ENCODE results near the gene HYLS1. TPM values are rescaled to one million over a fixed set of nuclear protein-coding genes. Genes with fewer than 3 reads are reported as not detected.

HYLS1 gene
- total RNA-seq, 1 donor from 2014 or later, result 5.1 TPM

DNA sequence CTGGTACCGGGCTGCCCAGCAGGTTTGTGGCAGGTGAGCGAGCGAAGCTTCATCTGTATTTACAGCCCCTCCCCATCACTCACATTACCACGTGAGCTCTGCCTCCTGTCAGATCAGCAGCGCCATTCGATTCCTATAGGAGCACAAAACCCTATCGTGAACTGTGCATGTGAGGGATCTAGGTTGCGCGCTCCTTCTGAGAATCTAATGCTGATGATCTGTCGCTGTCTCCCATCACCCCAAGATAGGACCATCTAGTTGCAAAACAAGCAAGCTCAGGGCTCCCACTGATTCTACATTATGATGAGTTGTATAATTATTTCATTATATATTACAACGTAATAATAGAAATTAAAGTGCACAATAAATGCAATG is 42.6 kb downstream of the HYLS1 start:
- peaks cover 71% of the 10 kb centered on the region for H3K27me3 Mint-ChIP-seq (ENCODE audit: unreplicated experiment)
- H3K4me3 Mint-ChIP-seq (ENCODE audit: unreplicated experiment), result no peak overlapping the region
- H3K9me3 Mint-ChIP-seq (ENCODE audit: unreplicated experiment), result no peaks in the 10 kb centered on the region
- DNase-seq (ENCODE audit: extremely low spot score, unreplicated experiment), result peak; percentile 67
- TF ChIP-seq, protein P1, sequence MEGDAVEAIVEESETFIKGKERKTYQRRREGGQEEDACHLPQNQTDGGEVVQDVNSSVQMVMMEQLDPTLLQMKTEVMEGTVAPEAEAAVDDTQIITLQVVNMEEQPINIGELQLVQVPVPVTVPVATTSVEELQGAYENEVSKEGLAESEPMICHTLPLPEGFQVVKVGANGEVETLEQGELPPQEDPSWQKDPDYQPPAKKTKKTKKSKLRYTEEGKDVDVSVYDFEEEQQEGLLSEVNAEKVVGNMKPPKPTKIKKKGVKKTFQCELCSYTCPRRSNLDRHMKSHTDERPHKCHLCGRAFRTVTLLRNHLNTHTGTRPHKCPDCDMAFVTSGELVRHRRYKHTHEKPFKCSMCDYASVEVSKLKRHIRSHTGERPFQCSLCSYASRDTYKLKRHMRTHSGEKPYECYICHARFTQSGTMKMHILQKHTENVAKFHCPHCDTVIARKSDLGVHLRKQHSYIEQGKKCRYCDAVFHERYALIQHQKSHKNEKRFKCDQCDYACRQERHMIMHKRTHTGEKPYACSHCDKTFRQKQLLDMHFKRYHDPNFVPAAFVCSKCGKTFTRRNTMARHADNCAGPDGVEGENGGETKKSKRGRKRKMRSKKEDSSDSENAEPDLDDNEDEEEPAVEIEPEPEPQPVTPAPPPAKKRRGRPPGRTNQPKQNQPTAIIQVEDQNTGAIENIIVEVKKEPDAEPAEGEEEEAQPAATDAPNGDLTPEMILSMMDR (IDR thresholded peaks at IDR 0.05), result no peak
- H3K36me3 Mint-ChIP-seq (ENCODE audit: unreplicated experiment), result no peaks in the 10 kb centered on the region
- no peaks in the 10 kb centered on the region for H3K4me1 Mint-ChIP-seq (ENCODE audit: unreplicated experiment)
- H3K27ac Mint-ChIP-seq (ENCODE audit: unreplicated experiment), result no peak overlapping the region

DNA sequence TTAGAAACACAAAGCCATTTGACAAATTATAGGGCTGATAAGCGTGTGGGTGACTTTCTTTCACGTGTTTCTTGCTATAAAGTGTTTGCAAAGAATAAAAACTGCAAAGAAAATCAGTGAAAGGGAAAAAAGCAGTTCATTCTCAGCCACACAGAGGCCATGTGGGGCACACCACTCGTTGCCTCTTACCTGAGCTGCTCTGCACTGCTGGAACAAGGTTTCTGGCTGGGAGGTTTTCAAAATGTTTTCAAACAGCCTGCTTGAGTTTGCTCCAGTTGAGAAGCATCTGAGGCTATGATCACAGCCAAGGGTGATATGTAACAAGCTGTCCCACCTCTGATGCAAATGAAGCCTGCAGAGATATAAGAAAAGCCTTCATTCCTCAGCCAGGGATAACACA is 43.6 kb downstream of the HYLS1 start:
- no peak for DNase-seq (ENCODE audit: extremely low spot score, unreplicated experiment)
- Mint-ChIP-seq H3K36me3 (ENCODE audit: unreplicated experiment) (no peaks in the 10 kb centered on the region), H3K27ac (ENCODE audit: unreplicated experiment) (no peak overlapping the region), H3K27me3 (ENCODE audit: unreplicated experiment) (peaks cover 63% of the 10 kb centered on the region), H3K4me3 (ENCODE audit: unreplicated experiment) (no peak overlapping the region), H3K4me1 (ENCODE audit: unreplicated experiment) (no peaks in the 10 kb centered on the region), H3K9me3 (ENCODE audit: unreplicated experiment) (no peaks in the 10 kb centered on the region)
- TF ChIP-seq, protein P1 (IDR thresholded peaks at IDR 0.05), result no peak

DNA sequence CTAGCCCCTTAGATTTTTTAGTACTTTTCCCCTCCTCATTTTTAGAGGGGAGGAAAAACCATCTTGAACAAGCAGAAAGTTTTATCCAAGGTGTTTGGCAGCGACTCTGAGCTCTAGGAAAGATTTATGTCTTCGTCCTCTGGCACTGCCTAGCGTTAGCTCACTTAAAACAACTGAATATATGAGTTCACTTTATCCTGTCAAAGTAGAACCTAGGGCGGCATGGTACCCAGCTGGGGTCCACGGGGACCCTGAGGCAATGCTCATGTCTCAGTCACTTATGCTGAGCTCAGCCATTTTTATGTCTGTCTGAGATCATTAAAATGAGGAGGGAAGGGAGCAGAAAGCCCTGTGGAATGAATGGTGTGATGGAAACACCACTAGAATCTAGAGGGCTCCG is 44.2 kb downstream of the HYLS1 start:
- no peak for DNase-seq (ENCODE audit: extremely low spot score, unreplicated experiment)
- no peak overlapping the region for H3K4me3 Mint-ChIP-seq (ENCODE audit: unreplicated experiment)
- TF ChIP-seq, protein P1 (IDR thresholded peaks at IDR 0.05), result no peak
- H3K27me3 Mint-ChIP-seq (ENCODE audit: unreplicated experiment), result peaks cover 64% of the 10 kb centered on the region
- no peaks in the 10 kb centered on the region for H3K36me3 Mint-ChIP-seq (ENCODE audit: unreplicated experiment)
- no peak overlapping the region for H3K27ac Mint-ChIP-seq (ENCODE audit: unreplicated experiment)
- no peaks in the 10 kb centered on the region for H3K4me1 Mint-ChIP-seq (ENCODE audit: unreplicated experiment)
- H3K9me3 Mint-ChIP-seq (ENCODE audit: unreplicated experiment), result no peaks in the 10 kb centered on the region

DNA sequence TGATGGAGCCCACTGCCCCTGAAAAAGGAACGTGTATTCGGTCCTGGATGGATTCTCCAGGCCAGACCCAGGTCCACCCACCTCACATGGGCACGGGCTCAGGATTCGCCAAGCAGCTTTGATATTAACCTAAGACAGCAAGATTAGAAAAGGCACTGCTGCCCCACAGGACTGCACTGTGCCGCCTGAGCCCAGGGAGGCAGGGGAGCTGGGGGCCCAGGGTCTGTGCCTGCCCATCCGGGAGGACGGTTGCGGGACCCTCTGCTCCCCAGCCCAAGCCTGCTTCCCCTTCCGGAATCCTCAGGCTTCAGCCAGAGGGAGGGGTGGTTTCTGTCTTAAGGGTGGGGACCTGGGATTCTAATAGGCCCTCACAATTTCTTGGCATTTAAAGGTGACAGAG is 44.8 kb downstream of the HYLS1 start:
- H3K4me1 Mint-ChIP-seq (ENCODE audit: unreplicated experiment), result no peaks in the 10 kb centered on the region
- no peaks in the 10 kb centered on the region for H3K36me3 Mint-ChIP-seq (ENCODE audit: unreplicated experiment)
- TF ChIP-seq, protein P1 (IDR thresholded peaks at IDR 0.05), result no peak
- peaks cover 61% of the 10 kb centered on the region for H3K27me3 Mint-ChIP-seq (ENCODE audit: unreplicated experiment)
- H3K27ac Mint-ChIP-seq (ENCODE audit: unreplicated experiment), result no peak overlapping the region
- no peak overlapping the region for H3K4me3 Mint-ChIP-seq (ENCODE audit: unreplicated experiment)
- DNase-seq (ENCODE audit: extremely low spot score, unreplicated experiment), result peak; percentile 83
- no peaks in the 10 kb centered on the region for H3K9me3 Mint-ChIP-seq (ENCODE audit: unreplicated experiment)

DNA sequence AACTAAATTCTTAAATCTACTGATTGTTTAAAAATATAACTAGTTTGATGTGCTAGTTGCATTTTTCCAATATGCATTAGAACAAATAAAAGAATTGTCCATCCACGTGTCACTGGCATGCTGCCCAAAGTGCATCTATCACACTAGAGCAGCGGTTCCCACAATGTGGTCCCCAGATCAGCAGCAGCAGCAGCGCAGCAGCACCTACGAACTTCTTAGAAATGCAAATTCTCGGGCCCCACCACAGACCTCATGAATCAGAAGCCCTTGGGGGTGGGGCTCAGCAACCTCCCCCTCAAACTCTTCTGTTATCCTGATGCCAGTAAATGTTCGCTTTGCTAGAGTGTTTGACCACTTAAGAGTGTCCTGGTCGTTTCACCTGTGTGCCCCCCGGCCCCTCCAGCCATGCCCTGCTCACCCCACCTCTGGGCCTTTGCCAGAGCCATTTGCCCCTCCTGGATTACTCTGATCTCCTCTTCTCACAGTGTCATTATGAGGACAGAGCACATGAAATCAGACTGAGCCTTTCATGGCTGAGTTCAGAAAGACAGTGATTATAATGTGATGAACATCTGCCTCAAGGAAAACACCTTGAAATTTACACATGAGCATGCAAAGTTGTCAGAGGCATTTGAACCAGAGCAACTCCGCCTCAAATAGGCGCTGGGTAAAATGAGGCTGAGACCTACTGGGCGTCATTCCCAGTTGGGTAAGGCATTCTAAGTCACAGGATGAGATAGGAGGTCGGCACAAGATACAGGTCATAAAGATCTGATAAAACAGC is 45.8 kb downstream of the HYLS1 start:
- Mint-ChIP-seq H3K9me3 (ENCODE audit: unreplicated experiment) (no peaks in the 10 kb centered on the region), H3K36me3 (ENCODE audit: unreplicated experiment) (no peaks in the 10 kb centered on the region), H3K4me1 (ENCODE audit: unreplicated experiment) (no peaks in the 10 kb centered on the region), H3K27ac (ENCODE audit: unreplicated experiment) (no peak overlapping the region), H3K4me3 (ENCODE audit: unreplicated experiment) (no peak overlapping the region), H3K27me3 (ENCODE audit: unreplicated experiment) (peaks cover 54% of the 10 kb centered on the region)
- TF ChIP-seq, protein P1 (IDR thresholded peaks at IDR 0.05), result no peak
- DNase-seq (ENCODE audit: extremely low spot score, unreplicated experiment), result peak; percentile 38
